SH-SY5Y (cell line): ENCODE measurements around the gene TMEM132C.

Experiments
- GATA2 ChIP-seq: IDR thresholded peaks from 2 replicates; pipeline ENCODE4 v1.6.1; 2011; ENCODE audit warnings: mild to moderate bottlenecking, low read depth, low read length
- GATA3 ChIP-seq: IDR thresholded peaks from 2 replicates; pipeline ENCODE4 v1.6.1; 2011; ENCODE audit warnings: low read depth, mild to moderate bottlenecking, low read length, moderate library complexity

- TF ChIP-seq GATA2 (no peak), GATA3 (no peak)
Observed at GRCh38 chr12:128699106-128699505, 432.1 kb downstream of the TMEM132C start.
